GM19438 (cell line): ENCODE results near the gene COPE.
"Not testable (repeated sequence)": the region's sequence is repeated elsewhere in the genome, so short reads cannot be mapped to it uniquely, and the experiment has no call there.

Experiments
- ATAC-seq: cut with Tn5 transposase; IDR thresholded peaks from one replicate; pipeline ENCODE4 v1.9.1; 2021; ENCODE audit warnings: low read depth; ENCODE audit not compliant: unreplicated experiment

The COPE gene

DNA sequence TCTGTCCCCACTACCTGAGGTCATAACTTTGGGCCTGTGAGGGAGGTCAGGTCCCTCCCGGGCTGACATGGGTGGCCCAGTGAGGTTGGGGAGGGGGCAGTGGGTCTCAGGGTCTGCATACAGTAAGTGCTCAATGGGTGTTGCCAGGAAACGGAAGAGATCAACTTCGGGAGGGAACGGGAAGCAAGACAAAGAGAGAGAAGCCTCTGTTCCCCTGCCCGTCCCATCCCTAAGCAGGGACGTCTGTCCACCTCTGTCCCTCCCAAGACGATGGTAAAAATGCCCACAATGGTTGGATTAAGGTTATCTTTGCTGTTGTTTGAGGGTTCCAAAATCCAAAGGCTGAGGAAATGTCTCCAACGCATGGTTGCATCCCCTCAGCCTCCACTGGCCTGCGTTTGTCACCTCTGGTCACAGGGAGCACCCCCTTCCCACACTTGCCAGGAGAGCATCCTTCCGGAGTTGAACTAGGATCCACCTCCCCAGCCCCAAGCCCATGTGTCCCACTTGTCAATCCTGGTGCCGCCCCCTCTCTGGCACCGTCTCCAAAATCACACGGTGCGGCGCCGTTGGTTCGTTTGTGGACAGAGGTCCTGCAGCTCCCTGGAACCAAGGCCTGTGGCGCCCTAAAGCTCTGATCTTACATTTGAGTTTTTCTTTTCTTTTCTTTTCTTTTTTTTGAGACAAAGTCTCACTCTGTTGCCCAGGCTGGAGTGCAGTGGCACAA is 22.6 kb upstream of the COPE start:
- no peak for ATAC-seq

DNA sequence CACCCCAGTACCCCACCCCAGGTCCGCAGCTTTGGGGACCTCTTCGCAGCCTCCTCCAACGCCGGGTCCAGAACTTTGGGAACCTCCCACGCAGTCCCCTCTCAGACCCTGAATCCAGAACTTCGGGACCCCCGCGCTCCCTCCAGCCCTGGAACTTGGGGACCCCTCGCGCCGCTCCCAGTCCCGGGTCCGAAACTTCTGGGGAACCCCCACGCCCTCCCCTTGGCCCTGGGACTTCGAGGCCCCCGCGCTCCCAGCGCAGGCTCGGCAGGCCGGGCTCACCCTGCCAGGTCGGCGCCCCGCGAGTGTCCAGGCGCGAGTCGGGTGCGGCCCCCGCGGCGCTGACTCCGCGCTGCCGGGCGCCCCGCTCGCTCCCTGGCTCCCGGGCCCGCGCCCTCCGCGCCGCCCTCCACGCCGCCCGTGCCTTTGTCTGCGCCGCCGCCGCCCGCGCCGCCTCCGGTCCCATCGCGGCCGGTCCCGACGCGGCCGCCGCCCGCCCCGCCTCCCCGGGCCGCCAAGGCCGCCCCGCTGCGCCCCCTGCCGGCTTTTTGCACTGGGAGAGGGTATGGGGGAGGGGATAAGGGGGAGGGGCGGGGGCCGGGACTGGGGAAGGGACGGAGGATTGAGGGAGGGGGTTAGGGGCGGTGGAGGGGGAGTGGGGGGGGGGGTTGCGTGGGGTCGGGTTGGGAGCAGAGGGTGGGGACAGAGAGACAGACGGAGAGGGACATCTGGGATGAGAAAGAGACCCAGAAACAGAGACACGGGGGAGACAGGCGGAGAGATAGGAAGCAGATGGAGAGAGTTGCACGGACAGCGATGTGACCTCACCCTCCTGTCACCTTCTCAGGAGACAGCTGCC is 21.8 kb upstream of the COPE start, which contains the start of gene HOMER3:
Gene HOMER3, minus strand, starts transcription at position 449 of the 859 bp plus-strand sequence. CDS start 2,235 bp downstream, outside the sequence.
- ATAC-seq, result no peak

DNA sequence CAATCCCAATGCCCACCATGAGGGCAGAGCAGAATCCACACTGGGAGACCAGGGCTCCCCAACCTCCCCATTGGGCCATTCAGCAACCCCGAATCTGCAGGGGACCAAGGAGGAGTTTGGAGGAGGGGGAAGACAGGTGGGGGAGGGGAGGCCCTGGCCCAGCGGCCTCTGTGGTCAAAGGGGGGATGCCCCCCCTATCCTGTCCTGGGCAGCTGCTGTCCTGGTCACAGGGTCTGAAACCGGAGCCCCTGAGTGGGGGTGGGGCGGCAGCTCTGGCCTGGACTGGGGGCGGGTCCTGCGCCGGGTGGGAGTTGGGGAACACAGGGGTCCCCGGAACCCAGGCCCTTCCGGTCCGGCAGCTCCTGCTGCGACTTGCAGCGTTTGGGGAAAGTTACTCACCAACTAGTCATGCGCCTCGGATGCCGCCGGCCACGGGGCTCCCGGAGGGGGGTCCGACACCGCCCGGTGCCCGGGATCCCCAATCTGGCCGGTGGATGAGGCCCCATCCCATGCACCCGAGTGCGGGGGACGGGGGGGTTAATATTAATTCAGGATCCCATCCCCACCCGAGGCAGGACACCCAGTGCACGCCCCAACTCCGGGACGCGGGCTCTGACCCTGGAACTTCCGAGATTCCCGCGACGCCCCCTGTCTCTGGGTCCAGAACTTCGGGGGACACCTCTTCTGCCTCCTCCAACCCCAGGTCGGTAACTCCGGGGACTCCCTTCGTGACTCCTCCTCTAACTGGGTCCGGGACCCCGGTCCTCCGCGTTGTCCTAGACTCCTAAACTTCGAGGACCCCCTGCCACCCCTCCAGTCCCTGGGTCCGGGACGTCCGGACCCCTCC is 21.0 kb upstream of the COPE start:
- no peak for ATAC-seq

DNA sequence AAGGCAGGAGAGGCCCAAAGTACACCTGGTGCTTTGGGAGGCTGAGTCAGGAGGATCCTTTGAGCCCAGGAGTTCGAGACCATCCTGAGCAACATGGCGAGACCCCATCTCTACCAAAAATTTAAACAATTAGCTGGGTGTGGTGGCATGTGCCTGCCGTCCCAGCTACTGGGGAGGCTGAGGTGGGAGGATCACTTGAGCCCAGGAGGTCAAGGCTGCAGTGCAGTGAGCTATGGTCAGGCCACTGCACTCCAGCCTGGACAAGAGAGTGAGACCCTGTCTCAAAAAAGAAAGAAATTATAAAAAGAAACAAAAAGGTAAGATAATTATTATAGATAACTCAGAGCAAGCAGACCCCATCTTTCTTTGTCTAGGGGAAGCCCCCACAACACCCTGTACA is 20.0 kb upstream of the COPE start:
- ATAC-seq, result no peak

DNA sequence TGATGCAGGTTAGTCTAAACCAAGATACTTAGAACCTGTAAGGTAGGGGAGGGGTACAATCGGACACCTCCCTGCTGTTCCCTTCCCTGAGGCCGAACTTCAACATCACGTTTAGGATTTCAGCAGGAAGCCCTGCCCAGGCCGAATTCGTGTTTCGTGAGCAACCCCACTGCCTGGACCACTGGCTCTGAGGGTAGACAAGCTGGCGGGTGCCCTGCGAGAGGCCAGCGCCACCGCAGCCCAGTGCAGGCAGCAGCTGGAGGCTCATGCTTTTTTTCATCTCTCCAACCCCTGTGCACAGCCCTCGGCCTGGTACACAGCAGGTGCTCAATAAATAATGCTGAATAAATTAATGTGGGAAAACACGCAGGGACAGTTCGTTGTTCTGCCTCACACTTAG is 14.1 kb upstream of the COPE start:
- ATAC-seq, result no peak

DNA sequence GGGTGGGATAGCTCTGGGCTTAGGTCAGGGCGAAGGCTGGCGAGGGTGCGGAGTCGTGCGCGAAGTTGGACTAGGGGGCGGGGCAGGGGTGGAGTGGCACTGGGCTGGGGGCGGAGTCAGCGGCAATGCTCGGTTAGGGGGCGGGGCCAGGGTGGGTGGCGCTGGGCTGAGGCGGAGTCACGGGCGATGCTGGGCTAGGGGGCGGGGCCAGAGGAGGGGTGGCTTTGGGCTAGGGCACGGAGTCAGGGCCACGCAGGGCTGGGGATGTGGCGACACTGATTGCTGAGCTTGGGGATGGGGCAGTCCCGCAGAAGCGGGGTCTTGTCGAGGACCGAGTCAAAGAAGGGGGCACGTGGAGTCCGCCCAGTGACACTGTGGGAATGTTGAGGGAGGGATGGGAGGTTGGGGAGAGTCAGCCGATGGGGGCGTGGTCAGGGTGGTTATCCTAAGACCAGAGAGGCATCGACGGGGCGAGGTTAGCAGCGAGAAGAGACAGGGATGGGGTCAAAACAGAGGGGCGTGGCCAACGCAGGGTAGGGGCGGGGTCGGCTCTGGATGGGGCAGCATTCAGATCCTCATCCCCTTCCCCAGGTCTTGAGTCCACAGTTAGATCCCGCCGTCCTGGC is 13.1 kb upstream of the COPE start:
- no peak for ATAC-seq

DNA sequence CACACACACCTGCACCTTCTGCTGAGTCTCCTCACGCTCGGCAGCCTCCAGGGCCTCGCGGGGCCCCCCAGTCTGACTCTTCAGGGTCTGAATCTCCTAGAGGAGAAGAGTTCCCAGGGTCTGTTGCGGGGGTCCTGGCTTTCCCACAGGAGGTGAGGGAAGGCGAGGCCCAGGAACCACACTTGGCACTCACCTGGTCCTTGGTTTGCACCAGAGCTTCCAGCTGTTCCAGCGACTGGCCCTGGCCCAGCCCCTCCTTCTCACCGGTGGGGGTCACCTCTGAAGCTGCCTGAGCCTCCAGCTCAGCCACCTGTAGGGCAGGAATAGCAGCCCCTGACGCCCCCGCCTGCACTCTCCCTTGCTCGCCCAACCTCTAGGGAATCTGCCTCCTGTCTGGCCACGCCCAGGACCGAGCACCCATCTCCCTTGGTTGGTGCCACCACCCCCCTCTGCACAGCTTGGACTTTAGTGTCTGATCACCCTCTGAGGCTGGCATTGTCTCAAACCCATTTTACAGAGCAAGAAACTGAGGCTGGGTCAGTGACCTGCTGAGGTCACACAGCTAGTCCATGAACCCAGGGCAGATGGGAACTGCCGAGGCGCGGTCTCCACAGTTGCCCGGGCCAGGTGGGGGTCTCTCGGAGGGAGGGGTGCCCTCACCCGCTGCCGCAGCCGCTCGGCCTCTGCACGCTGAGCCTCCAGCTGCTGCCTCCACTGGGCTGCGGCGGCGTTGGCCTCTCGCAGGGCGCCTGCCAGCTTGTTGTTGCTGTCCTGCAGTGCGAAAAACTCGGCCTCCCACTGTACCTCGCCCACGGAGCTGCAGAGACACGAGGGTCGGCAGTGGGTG is 12.4 kb upstream of the COPE start:
- no peak for ATAC-seq

DNA sequence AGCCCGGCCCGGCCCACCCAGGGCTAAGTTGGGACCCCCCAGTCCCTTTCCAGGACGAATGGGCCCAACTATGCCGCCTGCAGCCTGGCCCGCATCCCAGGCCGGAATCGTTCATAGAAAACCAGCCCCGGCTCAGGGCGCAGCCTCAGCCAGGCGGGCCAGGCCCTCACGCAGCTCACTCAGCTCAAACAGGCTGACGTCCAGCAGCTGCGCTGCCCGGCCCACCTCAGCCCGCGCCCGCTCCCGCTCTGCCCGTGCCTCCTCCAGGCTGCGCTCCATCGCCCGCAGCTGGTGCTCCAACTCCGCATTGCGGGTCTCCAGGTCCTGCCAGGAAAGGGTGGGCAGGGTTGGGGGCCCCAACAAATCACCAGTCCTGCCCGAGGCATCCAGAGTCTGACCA is 10.1 kb upstream of the COPE start:
- ATAC-seq, result no peak

DNA sequence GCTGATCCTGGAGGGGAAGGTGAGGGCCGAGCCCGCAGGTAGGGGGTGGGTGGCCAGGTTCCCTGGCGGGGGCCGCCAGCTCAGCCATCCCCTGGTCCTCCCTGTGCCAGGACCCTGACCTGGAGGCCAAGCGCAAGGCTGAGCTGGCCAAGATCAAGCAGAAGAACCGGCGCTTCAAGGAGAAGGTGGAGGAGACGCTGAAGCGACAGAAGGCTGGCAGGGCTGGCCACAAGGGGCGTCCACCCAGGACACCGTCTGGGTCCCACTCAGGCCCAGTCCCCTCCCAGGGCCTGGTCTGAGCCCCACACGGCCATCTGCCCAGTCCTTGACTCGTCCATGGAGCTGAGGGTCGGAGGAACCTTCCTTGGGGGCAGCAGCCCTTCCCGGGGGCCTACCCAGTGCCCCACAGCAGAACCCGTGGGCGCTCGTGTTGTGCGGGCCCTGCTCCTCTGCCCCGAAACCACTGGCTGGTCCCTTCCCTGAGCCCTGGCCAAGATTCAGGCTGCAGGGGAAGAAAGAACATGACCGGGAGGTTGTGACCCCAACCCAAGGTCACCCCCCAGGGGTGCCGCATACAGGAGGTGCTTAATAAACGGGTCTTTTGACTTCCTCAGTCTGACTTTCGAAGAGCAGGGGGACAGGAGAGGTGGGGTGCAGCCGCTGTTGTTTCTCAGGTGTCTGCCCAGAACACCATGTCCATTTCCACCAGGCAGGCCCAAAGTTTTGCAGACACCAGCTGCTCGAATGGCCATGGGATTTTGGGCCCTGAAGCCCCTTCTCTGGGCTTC is 9.0 kb upstream of the COPE start:
- ATAC-seq, result no peak

DNA sequence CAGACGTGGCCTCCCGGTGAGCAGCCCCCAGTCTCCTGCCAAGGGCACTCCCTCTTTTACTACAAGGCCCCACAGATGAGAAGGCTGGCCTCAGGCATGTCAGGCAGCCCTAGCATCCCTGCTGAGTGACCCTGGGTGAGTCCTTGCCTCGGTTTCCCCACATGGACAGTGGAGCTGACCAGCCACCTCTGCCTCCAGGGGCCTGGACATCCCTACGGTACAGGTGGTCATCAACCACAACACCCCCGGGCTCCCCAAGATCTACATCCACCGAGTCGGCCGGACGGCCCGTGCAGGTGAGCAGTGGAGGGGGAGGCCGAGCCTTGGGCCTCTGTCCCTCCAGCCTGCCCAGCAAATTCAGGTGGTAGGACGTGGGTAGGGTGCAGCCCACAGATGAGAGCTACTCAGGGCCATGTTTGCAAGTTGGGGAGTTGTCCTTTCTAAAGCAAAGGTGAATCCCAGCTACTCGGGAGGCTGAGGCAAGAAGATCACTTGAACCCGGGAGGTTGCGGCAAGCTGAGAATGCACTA is 5.6 kb upstream of the COPE start:
- ATAC-seq, result no peak

DNA sequence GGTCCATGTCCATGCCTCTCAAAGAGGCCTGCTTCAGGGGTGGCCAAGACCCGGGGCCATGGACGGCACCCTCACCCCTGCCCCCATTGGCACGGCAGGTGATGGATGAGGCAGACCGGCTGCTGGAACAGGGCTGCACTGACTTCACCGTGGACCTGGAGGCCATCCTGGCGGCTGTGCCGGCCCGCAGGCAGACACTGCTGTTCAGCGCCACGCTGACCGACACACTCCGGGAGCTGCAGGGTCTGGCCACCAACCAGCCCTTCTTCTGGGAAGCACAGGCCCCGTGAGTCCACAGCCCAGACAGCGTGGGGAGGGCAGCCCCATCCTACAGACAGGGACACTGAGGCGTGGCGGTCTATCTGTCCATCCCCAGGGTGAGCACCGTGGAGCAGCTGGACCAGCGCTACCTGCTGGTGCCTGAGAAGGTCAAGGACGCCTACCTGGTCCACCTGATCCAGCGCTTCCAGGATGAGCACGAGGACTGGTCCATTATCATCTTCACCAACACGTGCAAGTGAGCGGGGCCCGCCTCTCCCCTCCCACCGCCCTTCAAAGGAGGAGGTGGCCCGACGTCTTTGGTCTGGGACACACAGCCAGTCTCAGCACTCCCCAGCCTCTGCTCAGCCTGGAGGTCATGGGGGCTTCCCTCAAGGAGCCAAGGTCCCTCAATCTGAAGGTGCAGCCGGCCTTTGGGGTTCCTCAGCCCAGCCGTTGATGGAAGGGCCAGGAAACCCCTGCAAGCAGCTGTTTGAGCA is 3.2 kb upstream of the COPE start:
- ATAC-seq, result no peak

DNA sequence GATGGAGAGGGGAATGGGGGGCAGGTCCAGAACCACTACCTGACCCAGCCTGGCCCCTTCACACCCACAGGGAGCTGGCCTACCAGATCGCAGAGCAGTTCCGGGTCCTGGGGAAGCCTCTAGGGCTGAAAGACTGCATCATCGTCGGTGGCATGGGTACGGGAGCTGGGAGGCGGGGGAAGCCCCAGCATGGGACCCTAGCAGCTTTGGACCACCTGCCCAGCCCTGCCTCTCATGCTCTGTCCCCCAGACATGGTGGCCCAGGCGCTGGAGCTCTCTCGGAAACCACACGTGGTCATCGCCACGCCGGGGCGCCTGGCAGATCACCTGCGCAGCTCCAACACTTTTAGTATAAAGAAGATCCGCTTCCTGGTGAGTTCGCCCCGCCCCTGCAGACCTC is 2.4 kb upstream of the COPE start:
- no peak for ATAC-seq

DNA sequence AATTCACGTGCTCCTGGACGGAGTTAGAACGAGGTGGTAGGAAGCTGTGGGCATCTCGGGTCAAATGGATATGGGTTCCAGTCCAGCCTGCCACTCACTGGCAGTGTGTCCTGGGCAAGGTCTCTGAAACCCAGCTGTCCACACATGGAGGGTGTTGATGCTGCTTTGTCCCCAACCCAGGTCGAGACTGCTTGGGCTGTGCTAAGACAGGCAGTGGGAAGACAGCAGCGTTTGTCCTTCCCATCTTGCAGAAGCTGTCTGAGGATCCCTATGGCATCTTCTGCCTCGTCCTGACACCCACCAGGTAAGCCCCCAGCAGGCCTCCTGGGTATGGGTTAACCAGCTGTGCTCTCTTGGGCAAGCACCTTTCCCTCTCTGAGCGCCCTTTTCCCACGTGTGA is 1.2 kb upstream of the COPE start:
- ATAC-seq, result no peak

DNA sequence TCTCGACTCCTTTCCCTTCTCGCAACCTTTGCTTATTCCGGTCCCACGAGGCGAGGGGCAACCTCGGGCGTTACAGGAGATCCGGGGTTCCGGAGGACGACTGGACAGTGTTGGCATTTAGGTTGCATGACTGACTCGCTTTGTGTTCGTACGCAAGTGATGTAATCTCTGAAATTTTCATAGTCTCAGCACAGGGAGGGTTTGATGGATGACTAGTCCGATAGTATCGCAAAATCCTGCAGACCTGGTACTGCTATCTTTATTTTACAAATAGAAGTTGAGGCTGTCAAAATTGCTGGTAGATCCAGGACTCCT is 670 bp upstream of the COPE start:
- peak; percentile 6 for ATAC-seq

DNA sequence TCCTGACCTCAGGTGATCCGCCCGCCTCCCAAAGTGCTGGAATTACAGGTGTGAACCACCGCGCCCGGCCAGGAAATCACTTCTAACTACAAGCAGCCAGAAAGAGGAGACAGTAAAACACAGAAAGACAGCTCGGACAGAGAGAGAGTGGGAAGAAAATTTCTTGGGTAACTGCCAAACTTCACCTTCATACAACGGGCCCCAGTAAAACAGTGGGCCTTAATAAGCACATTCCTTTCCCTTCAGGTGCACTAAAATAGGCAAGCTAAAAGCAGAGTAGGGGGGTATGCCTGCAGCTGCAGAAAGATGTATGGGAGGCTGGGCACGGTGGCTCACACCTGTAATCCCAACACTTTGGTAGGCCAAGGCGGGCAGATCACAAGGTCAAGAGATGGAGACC is 1.6 kb downstream of the COPE start:
- not testable (repeated sequence) for ATAC-seq

DNA sequence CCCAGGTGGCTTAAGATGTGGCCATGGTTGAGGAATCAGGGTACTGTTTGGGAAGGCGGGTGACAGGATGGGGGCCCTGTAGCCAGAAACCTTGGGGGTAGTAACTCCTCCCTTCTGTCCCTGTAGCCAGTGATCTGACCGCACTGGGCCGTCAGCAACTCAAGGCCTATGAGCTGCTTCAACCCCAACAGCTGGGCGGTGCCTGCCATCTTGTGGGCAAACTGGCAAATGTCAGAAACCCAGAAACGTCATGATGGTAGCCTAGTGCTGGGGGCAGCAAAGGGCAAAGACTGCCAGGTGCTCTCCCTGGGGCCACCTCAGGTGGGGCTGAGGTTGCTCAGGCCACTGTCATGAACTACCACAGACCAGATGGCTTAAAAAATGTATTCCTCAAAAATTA is 3.5 kb downstream of the COPE start:
- no peak for ATAC-seq

DNA sequence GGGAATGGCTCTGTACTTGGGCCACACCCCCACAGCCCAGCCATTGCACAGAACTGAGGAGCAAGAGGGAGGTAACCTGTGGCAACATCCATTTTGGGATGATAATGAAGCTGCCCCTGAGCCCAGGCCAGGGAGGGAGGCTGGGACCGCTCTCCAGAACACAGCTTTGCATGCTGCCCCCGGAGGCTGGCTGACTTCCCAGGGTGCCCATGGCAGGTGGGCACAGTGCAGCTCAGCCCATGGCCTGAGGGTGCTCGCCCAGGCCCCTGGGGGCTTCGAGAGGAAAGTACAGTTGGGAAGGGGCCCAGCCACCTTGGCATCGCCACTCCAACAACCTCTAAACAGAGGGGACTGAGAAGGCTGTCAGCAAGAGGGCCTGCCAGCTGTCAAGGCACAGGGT is 5.7 kb downstream of the COPE start:
- ATAC-seq, result no peak

DNA sequence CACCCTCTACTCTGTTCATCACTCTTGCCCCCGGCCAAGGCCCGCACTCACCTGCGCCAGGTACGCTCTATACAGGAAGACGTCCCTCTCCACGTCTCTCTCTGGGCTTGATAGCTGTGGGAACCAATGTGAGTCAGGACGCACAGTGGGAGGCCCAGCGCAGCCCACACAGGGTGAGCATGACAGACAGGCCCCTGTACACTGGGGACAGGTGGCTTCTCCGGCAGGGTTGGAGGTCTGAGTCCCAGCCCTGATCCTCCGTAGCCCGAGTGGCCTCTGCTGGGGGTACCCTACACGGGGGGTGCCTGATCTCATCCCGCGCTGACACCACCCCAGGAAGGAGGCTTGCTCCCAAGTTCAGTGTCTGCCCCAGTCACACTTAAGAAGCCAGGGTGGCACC is 6.3 kb downstream of the COPE start:
- no peak for ATAC-seq
